Glomerular endothelial cell (primary cell): ENCODE results near the gene SDCCAG8. TPM values are rescaled to one million over a fixed set of nuclear protein-coding genes. Genes with fewer than 3 reads are reported as not detected.
A peak's percentile ranks its signal among the peaks of the same experiment; 100 is the strongest.
"Not testable (repeated sequence)": the region's sequence is repeated elsewhere in the genome, so short reads cannot be mapped to it uniquely, and the experiment has no call there.

Experiments used
- DNase-seq: peaks from one replicate; pipeline ENCODE4 v3.0.0-alpha.2; 2011; ENCODE audit warnings: low read depth, low spot score; ENCODE audit errors: extremely low read depth
- total RNA-seq: library from RNA; depleted of rRNA; stranded (reverse); fragments of >200 nt; gene quantifications from 2 replicates; pipeline ENCODE4 v1.2.3, GENCODE V29; 2015

The SDCCAG8 gene
- total RNA-seq: 37.5 and 43.5 TPM in 2 replicates

DNA sequence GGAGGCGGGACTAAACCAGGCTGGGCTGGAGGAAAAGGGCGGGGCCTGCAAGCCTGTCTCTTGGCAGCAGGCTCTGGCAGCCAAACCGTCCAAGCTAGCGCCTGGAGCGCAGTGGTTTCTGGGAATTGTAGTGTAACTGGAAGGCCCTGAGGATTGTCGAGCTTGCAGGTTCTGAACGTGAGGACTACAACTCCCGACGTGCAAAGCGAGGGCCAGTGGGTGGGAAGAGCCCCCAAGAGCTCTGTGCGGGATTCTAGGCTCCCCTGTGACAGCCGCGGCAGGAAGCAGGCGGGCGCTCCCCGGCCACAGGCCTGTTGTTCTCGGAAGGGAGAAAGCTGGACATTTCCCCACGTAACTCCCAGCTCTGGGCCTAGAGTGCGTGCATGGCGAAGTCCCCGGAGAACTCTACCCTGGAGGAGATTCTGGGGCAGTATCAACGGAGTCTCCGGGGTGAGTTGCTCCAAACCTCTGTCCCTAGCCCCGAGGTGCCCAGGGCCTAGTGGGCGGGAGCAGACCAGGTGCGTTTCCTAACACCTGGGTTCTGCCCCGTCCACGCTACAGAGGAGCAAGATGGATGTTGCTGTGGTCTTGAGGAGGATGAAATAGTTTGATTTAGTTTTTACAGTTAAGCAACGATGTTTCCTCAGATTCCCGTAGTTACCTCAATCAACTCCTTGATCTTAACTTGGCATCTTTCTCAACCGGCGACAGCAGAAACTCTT is at the start of gene SDCCAG8:
SDCCAG8 (plus strand) TSS at position 251 of the 722 bp plus-strand sequence; CDS start at position 384, 133 bp downstream.
- peak; percentile 99 for DNase-seq

DNA sequence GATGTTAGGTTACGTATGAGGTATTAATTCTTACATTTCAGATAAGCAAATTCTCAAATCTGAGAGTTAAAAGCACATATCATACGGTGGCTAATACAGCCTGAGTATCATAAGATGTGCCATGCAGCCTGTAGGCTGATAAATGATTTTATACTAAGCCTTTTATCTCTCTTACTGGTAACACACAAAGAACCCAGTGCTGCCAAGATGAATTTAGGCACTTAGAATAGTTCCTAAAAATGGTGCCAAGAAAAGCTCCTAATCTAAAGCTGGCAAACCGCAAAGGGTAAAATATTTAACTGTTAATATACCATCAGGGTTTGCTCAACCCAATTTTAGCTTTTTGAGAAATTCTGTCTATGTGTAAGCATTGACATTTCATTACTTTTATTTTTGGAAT is 43.9 kb upstream of the SDCCAG8 start:
- DNase-seq: not testable (repeated sequence)

DNA sequence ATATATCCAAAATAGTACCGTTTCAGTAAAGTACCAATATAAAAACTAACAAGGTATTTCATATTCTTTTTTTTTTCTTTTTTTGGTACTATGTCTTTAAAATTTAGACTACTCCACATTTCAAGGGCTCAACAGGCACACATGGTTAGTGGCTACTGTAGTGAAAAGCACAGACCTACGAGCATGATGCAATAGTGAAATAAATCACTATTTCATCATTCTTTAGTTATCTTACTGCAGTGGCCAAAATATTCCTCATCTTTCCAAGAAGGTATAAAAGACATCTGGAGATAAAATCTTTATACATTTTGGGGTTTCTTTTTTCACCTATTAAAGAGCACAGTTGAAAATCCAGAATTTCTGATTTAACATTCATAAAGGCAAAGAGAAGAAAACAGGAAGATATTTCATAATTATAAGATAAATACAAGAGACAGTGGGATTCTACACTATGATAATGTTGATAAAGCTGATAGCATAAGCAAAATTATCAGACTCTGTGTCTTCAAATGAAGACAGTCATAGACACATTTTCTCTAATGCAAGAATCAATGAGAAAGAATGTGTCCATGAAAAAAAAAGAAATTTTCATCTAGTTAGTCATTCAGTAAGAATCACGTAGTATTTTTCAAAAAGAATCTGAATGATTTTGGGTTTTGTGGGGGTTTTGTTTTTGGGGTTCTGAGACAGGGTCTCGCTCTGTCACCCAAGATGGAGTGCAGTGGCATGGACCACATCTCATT is 42.6 kb upstream of the SDCCAG8 start:
- no peak for DNase-seq

DNA sequence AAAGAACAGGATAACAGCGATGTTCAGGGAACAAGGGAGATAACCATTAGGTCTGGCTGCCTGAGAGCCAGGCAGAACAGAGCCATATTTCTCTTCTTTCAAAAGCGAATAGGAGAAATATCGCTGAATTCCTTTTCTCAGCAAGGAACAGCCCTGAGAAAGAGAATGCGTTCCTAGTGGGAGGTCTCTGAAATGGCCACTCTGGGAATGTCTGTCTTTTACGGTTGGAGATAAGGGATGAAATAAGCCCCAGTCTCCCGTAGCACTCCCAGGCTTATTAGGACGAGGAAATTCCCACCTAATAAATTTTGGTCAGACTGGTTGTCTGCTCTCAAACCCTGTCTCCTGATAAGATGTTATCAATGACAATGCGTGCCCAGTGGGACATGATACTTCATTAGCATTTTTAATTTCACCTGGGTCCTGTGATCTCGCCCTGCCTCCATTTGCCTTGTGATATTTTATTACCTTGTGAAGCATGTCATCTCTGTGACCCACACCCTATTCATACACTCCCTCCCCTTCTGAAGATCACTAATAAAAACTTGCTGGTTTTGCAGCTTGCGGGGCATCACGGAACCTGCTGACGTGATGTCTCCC is 40.5 kb upstream of the SDCCAG8 start:
- not testable (repeated sequence) for DNase-seq

DNA sequence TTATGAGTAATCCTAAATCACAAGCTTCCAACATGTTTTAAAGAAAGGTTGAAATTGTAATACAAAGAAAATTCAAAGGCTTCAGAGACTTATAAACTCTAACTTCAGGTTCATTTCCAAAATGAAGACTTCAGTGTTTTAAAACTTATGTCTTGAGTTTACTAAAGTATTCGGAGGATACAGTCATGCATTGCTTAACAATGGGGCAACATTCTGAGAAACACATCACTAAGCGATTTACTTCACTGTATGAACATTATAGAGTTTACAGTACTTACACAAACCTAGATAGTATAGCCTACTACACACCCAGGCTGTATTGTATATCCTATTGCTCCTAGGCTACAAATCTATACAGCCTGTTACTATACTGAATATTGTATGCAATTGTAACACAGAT is 39.1 kb upstream of the SDCCAG8 start:
- DNase-seq: no peak

GRCh38 chr1:243217349-243217748 is 38.5 kb upstream of the SDCCAG8 start:
- DNase-seq: no peak

DNA sequence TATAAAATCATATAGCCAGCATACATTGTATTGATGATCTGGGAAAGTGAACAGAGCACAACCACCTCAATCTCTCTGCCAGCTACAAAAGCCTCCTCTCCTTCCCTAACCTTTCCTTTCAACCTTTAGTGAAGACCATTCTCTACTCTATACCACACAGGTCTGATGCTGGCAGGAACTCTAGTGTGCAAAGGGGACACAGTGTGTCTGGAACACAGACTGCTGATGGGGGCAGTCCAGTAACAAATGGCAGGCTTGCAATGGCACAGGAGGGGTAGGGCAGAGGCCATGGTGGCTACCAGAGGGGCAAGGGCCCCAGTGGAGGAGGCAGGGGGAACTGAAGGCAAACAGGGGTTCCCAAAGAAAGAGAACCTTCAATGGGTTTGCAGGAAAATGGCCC is 37.8 kb upstream of the SDCCAG8 start:
- DNase-seq: no peak

DNA sequence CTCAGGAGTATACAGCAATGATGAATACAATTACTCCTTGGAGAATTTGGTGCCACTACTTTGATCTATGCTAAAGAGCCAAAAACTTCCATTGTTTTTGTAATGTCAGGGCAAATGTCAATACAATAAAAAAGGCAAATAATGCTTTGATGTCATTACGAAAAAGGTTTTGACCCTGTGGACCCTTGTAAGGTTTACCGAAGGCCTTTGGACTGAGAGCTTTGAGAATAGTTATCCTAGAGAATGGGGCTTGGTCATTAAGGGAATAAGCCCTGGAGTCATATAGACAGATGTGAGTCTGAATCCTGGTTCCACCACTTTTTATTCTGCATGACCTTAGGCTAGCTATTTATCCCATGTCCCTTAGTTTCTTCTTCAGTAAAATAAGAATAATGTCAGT is 28.2 kb upstream of the SDCCAG8 start:
- DNase-seq: no peak

DNA sequence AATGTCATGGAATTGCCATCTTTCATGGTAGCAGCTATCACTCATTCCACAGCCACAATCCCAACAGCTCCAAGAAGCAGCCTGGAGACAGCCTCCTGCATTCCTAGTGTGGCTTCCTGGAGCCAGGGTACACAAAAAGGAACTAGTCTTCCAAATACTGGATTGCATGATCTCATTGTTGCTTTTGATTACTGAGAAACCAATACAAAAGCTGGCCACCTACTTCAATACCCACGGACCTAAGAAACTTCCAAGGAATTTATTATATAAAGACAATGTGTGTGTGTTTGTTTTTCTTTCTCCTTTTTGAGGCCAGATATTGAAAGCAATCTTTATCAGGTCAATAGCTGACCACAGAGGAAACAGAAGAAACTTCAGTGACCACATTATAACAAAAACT is 26.3 kb upstream of the SDCCAG8 start:
- no peak for DNase-seq

DNA sequence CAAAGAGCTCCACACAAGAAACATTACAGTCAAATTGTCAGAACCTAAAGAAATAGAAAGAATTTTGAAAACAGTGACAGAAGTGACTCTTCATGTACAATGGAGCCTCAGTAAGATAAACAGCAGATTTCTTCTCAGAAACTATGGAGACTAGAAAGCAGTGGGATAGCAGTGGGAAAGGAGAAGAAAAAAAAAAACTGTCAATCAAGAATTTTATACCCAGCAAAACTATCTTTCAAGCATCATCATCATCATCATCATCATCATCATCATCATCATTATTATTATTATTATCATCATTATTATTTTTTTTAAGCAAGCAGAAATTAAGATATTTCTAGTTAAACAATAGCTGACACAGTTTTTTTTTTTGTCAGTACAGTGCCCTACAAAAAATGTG is 24.9 kb upstream of the SDCCAG8 start:
- no peak for DNase-seq

GRCh38 chr1:243233908-243234307 is 21.9 kb upstream of the SDCCAG8 start:
- DNase-seq: no peak

DNA sequence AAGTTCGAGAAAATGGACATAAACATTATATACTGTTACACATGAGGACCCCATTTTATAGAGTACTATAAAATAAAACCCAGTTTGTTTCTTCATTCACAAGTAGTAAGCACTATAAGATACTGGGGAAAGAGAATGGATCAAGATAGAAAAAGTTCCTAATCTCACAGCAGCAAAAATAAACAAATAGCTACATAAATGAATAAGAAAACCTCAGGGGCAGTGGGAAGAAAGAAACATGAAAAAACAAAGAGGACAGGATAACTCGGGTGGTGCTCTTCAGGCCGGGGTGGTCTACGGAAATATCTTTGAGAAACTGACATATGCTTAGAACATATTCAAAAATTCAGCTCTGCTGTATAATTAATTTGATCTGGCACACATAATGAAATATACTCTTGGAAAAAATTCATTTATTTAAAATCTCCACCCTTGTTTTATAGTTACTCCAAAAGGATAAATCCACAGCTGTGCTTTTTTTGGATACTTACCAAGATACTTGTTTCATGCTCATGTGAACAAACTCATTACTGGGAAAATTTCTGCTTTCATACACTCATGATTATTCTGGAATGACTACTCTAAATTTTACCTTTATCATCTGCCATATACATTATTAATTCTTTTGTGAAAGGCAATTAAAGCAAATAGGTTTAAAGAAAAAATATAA is 20.7 kb upstream of the SDCCAG8 start:
- no peak for DNase-seq

DNA sequence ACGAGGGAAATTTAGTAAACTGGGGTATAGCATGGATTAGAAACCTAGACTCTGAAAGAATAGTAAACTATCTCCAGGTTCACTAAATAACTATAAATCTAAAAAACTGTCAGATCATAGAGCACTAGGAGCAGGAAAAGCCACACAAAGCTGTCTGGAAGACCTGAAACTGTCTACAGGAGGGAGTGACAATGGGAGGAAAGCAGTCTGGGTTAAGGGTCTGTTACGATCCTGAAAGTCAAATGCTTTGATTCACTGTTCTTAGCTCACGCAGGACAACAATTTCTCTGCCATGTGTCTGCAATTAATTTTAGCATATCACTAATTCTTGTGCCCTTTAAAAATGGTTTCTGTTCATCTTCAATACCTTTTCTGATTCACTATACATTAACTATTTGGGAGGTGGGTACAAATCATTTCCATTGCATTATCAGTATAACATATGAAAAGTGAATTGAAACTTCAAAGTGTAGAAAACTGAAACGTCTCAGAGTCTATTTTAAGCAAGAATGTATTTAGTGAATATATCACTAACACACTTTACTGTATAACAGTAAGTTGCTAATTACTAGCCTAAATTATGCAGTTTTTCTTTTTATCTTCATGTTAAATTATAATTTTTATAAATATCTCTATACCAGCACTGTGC is 19.1 kb upstream of the SDCCAG8 start:
- DNase-seq: no peak

DNA sequence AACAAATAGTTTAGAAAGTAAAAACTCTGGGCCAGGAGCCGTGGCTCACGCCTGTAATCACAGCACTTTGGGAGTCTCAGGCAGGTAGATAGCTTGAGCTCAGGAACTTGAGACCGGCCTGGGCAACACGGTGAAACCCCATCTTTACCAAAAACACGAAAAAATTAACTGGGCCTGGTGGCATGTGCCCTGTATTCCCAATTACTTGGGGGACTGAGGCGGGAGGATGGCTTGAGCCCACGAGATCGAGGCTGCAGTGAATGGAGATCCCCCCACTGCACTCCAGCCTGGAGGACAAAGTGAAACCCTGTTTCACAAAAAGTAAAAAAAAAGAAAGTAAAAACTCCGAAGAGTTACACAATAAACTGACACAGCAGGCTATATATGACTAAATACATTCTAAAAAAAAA is 11.4 kb upstream of the SDCCAG8 start:
- DNase-seq: no peak

DNA sequence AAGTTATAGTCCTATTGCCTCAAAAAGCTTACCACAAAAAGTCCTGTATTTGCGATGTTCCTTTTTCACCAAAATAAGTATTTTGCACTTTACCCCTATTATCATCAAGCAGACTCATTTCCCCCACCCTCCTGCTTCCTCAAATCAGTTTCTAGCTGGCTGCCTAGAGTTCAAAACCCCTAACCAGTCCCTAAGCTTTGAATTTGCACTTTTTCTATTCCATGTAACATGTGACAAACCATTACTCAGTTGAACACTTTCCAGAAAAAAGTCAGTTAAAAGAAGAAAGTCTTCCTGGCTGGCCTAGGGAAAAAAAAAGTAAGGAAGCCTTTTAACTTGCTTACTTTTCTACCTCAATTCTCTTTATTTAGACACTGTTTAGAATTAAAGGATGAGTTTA is 8.9 kb upstream of the SDCCAG8 start:
- no peak for DNase-seq

DNA sequence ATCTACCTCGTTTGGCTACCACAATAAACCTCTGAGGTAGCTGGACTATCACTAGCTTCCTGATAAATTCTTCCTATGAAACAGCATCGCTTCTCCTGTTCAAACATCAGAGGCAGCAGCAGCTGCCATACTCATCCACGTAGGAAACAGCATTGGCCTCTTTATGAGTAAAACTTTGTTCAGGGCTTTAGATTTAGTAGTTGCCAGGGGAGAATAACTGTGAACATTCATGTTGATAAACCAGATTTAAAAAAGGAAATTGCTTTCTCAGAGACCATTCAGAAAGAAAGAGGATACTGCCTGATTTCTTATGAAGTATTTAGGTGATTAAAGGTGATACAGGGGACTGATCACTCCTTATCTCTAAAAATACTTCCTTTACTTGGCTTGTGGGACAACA is 7.9 kb upstream of the SDCCAG8 start:
- no peak for DNase-seq

GRCh38 chr1:243249214-243249613 is 6.6 kb upstream of the SDCCAG8 start:
- DNase-seq: no peak

GRCh38 chr1:243250102-243250501 is 5.7 kb upstream of the SDCCAG8 start:
- DNase-seq: no peak

- DNase-seq: no peak
These were observed 4.3 kb upstream of the SDCCAG8 start for GRCh38 chr1:243251539-243251938.

DNA sequence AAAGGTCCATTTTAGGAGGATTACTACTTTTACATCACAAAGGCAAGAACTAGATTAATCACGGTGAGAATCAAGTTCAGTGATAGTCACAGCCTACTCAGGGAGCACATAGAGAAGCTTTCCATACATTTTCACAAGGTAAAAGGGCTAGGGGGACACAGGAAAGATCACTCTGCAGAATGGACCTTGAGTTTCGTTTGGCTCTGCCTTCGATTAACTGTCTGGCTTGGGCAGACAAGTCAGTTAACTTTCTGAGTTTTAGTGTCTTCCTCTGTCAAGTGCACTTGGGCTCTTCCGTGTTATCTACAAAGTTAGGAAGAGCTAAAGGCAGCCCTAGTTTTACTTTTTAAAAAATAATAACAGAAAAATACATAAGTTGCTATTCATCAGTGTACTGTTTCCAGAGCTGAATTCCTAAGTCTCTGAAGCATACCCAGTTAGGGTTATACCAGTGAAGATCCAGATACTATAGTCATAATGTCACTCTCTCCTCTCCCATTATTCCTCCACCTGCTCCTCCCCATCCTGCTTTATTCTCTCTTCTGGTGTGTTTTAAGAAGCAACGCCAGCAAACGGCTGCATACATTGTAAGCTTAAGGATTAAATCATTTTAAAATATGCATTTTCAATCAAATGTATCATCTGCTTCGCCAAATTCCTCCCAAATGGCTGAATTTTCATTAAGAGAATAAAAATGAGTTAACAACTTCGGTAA is 2.5 kb upstream of the SDCCAG8 start:
- DNase-seq: no peak
